Measurements from ENCODE around the gene CSTF1. TPM values are rescaled to one million over a fixed set of nuclear protein-coding genes. Genes with fewer than 3 reads are reported as not detected.
A peak's percentile ranks its signal among the peaks of the same experiment; 100 is the strongest.

Gene CSTF1
- total and polyA plus RNA-seq, 4 donors: 11.9 to 20.2 (median 16.0) TPM

DNA sequence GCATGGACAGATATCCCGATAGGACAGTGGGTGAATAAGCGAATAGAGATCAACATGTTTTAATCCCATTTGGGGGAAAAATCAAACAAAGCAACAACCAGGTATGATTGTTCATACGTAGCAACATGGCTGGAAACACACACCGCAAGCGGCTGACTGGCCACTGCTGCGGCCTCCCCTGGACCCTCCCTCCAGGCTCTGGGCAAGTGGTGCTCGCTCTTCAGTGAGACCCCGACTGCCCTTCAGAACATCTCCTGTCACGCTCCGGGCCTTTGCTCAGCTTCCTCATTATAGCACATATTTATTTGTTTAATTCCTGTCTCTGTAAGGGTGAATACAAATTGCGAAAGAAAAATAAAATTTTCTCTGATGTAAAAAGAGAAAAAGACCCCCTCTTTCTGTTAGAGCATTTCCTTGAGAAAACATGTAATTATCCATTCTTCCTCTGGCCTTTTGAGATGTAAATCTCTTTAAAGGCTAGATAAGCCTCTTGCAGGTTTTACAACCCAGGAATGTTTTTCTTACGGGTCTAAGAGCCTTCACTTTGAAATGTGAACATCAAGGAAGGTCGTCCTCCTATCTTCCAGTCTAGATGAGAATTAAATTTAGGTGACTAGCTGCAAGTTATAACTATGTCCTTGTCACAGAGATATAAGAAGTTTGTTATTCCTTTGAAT, 44.7 kb upstream of the CSTF1 start:
- DNase-seq (ENCODE audit: low spot score): no peak
- TF ChIP-seq RAD21 (IDR thresholded peaks at IDR 0.05) (no peak), REST (IDR thresholded peaks at IDR 0.05) (no peak), FOXA2 (IDR thresholded peaks at IDR 0.05) (no peak), GABPA (IDR thresholded peaks at IDR 0.05 in 1 of 2, conservative IDR thresholded peaks at IDR 0.05 in 1 of 2) (no peak), NR2F2 (IDR thresholded peaks at IDR 0.05) (no peak), SP1 (IDR thresholded peaks at IDR 0.05) (no peak), YY1 (IDR thresholded peaks at IDR 0.05) (no peak), ZBTB33 (IDR thresholded peaks at IDR 0.05) (no peak)
- 73% methylated on average over 13 of the region's 13 CpGs for WGBS
- Histone ChIP-seq H3K27me3 (ENCODE audit: control insufficient read depth in 4 of 4, insufficient read depth in 4 of 4, low read length in 3 of 4) (peaks cover 0 to 4% (median 2%) of the 10 kb centered on the region in 4 donors), H3K27ac (ENCODE audit: low read depth in 1 of 2, low read length in 2 of 2) (peak overlapping the region in 1 of 2 donors; percentile 33), H3K36me3 (ENCODE audit: control insufficient read depth in 4 of 4, insufficient read depth in 3 of 4, low read depth in 1 of 4, low read length in 3 of 4) (no peaks in the 10 kb centered on the region), H3K9me3 (ENCODE audit: control insufficient read depth in 4 of 4, low read length in 3 of 4) (no peaks in the 10 kb centered on the region), H3K4me3 (ENCODE audit: low read depth in 1 of 3, low read length in 3 of 3) (no peak overlapping the region), H3K4me1 (ENCODE audit: control insufficient read depth in 4 of 4, insufficient read depth in 4 of 4, low read length in 3 of 4) (peaks cover 2 to 18% (median 13%) of the 10 kb centered on the region in 4 donors), H3K9ac (ENCODE audit: low read depth in 1 of 2, low read length in 2 of 2) (no peak overlapping the region)

DNA sequence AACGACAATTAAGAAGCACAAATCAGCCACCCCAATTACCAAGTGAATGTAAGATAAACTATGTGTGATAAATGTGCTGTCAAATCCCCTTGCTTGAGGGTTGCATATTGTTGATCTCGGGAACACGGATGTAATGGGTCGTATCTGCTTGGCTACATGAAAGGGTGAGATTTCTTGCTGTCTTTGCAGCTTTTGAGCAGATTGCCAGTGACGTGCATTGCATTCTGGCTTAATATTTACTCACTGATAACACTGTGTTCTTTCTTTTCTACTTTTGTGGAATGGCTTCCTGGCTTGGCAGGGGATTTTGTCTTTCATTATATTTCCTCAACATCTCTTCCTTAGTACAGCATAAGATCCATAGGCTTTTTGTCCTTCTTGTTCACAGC, 44.1 kb upstream of the CSTF1 start:
- peaks cover 2 to 18% (median 13%) of the 10 kb centered on the region in 4 donors for H3K4me1 ChIP-seq (ENCODE audit: control insufficient read depth in 4 of 4, insufficient read depth in 4 of 4, low read length in 3 of 4)
- H3K9ac ChIP-seq (ENCODE audit: low read depth in 1 of 2, low read length in 2 of 2): no peak overlapping the region
- peak overlapping the region in 1 of 2 donors; percentile 33 for H3K27ac ChIP-seq (ENCODE audit: low read depth in 1 of 2, low read length in 2 of 2)
- no peak for DNase-seq (ENCODE audit: low spot score)
- WGBS: 12% methylated on average over 5 of the region's 5 CpGs
- H3K27me3 ChIP-seq (ENCODE audit: control insufficient read depth in 4 of 4, insufficient read depth in 4 of 4, low read length in 3 of 4): peaks cover 0 to 4% (median 2%) of the 10 kb centered on the region in 4 donors
- H3K4me3 ChIP-seq (ENCODE audit: low read depth in 1 of 3, low read length in 3 of 3): no peak overlapping the region
- H3K36me3 ChIP-seq (ENCODE audit: control insufficient read depth in 4 of 4, insufficient read depth in 3 of 4, low read depth in 1 of 4, low read length in 3 of 4): no peaks in the 10 kb centered on the region
- no peaks in the 10 kb centered on the region for H3K9me3 ChIP-seq (ENCODE audit: control insufficient read depth in 4 of 4, low read length in 3 of 4)
- TF ChIP-seq, protein P1, sequence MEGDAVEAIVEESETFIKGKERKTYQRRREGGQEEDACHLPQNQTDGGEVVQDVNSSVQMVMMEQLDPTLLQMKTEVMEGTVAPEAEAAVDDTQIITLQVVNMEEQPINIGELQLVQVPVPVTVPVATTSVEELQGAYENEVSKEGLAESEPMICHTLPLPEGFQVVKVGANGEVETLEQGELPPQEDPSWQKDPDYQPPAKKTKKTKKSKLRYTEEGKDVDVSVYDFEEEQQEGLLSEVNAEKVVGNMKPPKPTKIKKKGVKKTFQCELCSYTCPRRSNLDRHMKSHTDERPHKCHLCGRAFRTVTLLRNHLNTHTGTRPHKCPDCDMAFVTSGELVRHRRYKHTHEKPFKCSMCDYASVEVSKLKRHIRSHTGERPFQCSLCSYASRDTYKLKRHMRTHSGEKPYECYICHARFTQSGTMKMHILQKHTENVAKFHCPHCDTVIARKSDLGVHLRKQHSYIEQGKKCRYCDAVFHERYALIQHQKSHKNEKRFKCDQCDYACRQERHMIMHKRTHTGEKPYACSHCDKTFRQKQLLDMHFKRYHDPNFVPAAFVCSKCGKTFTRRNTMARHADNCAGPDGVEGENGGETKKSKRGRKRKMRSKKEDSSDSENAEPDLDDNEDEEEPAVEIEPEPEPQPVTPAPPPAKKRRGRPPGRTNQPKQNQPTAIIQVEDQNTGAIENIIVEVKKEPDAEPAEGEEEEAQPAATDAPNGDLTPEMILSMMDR (IDR thresholded peaks at IDR 0.05; ENCODE audit: low read depth, low read length, missing input control): no peak
- TF ChIP-seq, protein P2, sequence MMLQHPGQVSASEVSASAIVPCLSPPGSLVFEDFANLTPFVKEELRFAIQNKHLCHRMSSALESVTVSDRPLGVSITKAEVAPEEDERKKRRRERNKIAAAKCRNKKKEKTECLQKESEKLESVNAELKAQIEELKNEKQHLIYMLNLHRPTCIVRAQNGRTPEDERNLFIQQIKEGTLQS (IDR thresholded peaks at IDR 0.05): no peak
- TF ChIP-seq JUND (IDR thresholded peaks at IDR 0.05) (peak in 1 of 2 donors; percentile 23), NR2F2 (IDR thresholded peaks at IDR 0.05) (no peak), RXRA (IDR thresholded peaks at IDR 0.05) (peak in 1 of 2 donors; percentile 40), YY1 (IDR thresholded peaks at IDR 0.05) (peak; percentile 92), HNF4G (IDR thresholded peaks at IDR 0.05) (no peak), RAD21 (IDR thresholded peaks at IDR 0.05) (peak; percentile 6 to 21), GABPA (IDR thresholded peaks at IDR 0.05 in 1 of 2, conservative IDR thresholded peaks at IDR 0.05 in 1 of 2) (no peak), TAF1 (conservative IDR thresholded peaks at IDR 0.05) (peak; percentile 29), ZBTB33 (IDR thresholded peaks at IDR 0.05) (no peak), REST (IDR thresholded peaks at IDR 0.05) (no peak), SP1 (IDR thresholded peaks at IDR 0.05) (peak; percentile 77), FOXA1 (IDR thresholded peaks at IDR 0.05) (no peak), HNF4A (conservative IDR thresholded peaks at IDR 0.05) (peak; percentile 18 to 33), FOXA2 (IDR thresholded peaks at IDR 0.05) (peak; percentile 52), EGR1 (IDR thresholded peaks at IDR 0.05; ENCODE audit: low read depth in 2 of 2) (no peak)

Data from liver (tissue), 9 donors.